ENCODE measurements around the gene CFAP58. TPM values are rescaled to one million over a fixed set of nuclear protein-coding genes. Genes with fewer than 3 reads are reported as not detected.

The CFAP58 gene
- total and polyA plus RNA-seq, 2 of the 13 experiments (the other 11 are each of a cell fraction or from before 2014, with no cell fraction given) = 0.03 TPM; not detected in 1

DNA sequence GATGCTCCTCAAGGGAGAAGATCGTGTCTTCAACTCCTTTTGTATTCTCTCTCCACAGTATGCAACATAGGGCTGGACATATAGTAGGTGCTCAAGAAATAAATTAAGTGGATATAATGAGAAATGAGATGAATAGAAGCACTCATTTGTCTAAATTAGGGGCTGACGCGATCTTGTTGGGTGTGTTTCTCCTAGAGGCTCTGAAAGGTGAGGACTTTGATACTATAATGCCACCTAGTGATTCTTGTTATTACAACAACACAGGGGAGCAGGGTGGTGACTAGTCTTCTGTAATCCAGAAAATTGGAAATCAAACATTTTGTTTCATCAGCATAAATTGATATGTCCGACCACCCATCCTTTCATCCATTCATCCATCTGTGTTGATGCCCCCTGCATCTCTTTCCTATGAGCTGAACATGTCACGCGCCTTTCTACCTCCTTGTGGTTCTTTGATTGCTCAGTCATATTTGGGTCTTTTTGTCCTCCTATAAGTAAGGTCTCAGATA lies 3.5 kb upstream of the CFAP58 start:
- FAIRE-seq (peak; percentile 64), DNase-seq (ENCODE audit: low spot score) (peak; percentile 66), ATAC-seq (peak; percentile 85)
- H3K9ac ChIP-seq (ENCODE audit: insufficient read depth, low read depth, low read length) = peak overlapping the region; percentile 30; the same call in 1 of the 2 replicates
- CTCF ChIA-PET (ENCODE audit: low intra/inter-chr PET ratio, low total read pairs) = interaction anchor here (1.1 to 3.2 kb wide), 5 partner anchors 35 to 76 kb away, joined by 3 to 42 read pairs (median 7); no protein-coding TSS in a partner anchor
- 9% methylated on average over 6 of the region's 6 CpGs for WGBS (ENCODE audit: low lambda C conversion rate)
- BruUV-seq (replicated peaks) = no TSS peak
- peak overlapping the region; percentile 71 for H2AFZ ChIP-seq (ENCODE audit: low read length)
- intact Hi-C loops (cut with micrococcal nuclease; ENCODE audit: unreplicated experiment) (loop anchor here (1.0 kb wide), 3 partner anchors 45 to 305 kb away; no protein-coding TSS in a partner anchor), in situ Hi-C loops (cut with HindIII; ENCODE audit: extremely low pct_ligation_motif_present, low pct_unique_long_range_greater_than_20kb) (loop anchor here (10.0 kb wide), 1 partner anchor 305 kb away; no protein-coding TSS in a partner anchor)
- H3K4me1 ChIP-seq (ENCODE audit: insufficient read depth, low read length) = peaks cover 34% of the 10 kb centered on the region
- POLR2A ChIA-PET = interaction anchor here (1.0 to 1.5 kb wide), 3 partner anchors 12 to 76 kb away, joined by 4 to 7 read pairs (median 4); partner anchors contain the start of gene ITPRIP
- no peak overlapping the region for H3K27ac ChIP-seq (ENCODE audit: extremely low read length, insufficient read depth, low read length)
- peaks cover 0 to 23% of the 10 kb centered on the region in 2 experiments; a peak in 4 of 5 replicates for H3K27me3 ChIP-seq (ENCODE audit: control insufficient read depth in 1 of 2, insufficient read depth in 2 of 2, low read length in 2 of 2)
- peak overlapping the region; percentile 29 to 49 (median 46); a peak in 4 of 6 replicates for H3K4me3 ChIP-seq (replicated peaks in 1 of 3; ENCODE audit: insufficient read depth in 1 of 3, low read depth in 2 of 3, low read length in 3 of 3)
- no peaks in the 10 kb centered on the region for H3K9me3 ChIP-seq (ENCODE audit: low read length)
- H3K36me3 ChIP-seq (replicated peaks in 1 of 2; ENCODE audit: control insufficient read depth in 1 of 2, insufficient read depth in 2 of 2, low read length in 2 of 2) = no peaks in the 10 kb centered on the region
- H3K79me2 ChIP-seq (ENCODE audit: insufficient read depth, low read length) = no peaks in the 10 kb centered on the region
- H4K20me1 ChIP-seq (ENCODE audit: insufficient read depth, low read length) = no peaks in the 10 kb centered on the region
- H3K4me2 ChIP-seq (ENCODE audit: low read depth, low read length) = peak overlapping the region; percentile 77
- TF ChIP-seq RBFOX2 (IDR thresholded peaks at IDR 0.05; ENCODE audit: low read depth, low read length) = no peak
- no peak for TF ChIP-seq NFYB (CRISPR knock-in tag; IDR thresholded peaks at IDR 0.05)
- 0 out of 2 replicates have a peak, but pooled peaks have one; percentile 1 for TF ChIP-seq TARDBP (CRISPR knock-in tag; IDR thresholded peaks at IDR 0.05)
- TF ChIP-seq STAG1 (CRISPR knock-in tag; IDR thresholded peaks at IDR 0.05) = peak; percentile 85
- TF ChIP-seq, protein P1, sequence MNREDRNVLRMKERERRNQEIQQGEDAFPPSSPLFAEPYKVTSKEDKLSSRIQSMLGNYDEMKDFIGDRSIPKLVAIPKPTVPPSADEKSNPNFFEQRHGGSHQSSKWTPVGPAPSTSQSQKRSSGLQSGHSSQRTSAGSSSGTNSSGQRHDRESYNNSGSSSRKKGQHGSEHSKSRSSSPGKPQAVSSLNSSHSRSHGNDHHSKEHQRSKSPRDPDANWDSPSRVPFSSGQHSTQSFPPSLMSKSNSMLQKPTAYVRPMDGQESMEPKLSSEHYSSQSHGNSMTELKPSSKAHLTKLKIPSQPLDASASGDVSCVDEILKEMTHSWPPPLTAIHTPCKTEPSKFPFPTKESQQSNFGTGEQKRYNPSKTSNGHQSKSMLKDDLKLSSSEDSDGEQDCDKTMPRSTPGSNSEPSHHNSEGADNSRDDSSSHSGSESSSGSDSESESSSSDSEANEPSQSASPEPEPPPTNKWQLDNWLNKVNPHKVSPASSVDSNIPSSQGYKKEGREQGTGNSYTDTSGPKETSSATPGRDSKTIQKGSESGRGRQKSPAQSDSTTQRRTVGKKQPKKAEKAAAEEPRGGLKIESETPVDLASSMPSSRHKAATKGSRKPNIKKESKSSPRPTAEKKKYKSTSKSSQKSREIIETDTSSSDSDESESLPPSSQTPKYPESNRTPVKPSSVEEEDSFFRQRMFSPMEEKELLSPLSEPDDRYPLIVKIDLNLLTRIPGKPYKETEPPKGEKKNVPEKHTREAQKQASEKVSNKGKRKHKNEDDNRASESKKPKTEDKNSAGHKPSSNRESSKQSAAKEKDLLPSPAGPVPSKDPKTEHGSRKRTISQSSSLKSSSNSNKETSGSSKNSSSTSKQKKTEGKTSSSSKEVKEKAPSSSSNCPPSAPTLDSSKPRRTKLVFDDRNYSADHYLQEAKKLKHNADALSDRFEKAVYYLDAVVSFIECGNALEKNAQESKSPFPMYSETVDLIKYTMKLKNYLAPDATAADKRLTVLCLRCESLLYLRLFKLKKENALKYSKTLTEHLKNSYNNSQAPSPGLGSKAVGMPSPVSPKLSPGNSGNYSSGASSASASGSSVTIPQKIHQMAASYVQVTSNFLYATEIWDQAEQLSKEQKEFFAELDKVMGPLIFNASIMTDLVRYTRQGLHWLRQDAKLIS (CRISPR knock-in tag; IDR thresholded peaks at IDR 0.05) = no peak
- peak; percentile 91 for TF ChIP-seq MAFF (IDR thresholded peaks at IDR 0.05; ENCODE audit: low read depth, low read length)
- no peak for TF ChIP-seq ZNF75D (CRISPR knock-in tag; IDR thresholded peaks at IDR 0.05; ENCODE audit: borderline replicate concordance)
- TF ChIP-seq, protein P2, sequence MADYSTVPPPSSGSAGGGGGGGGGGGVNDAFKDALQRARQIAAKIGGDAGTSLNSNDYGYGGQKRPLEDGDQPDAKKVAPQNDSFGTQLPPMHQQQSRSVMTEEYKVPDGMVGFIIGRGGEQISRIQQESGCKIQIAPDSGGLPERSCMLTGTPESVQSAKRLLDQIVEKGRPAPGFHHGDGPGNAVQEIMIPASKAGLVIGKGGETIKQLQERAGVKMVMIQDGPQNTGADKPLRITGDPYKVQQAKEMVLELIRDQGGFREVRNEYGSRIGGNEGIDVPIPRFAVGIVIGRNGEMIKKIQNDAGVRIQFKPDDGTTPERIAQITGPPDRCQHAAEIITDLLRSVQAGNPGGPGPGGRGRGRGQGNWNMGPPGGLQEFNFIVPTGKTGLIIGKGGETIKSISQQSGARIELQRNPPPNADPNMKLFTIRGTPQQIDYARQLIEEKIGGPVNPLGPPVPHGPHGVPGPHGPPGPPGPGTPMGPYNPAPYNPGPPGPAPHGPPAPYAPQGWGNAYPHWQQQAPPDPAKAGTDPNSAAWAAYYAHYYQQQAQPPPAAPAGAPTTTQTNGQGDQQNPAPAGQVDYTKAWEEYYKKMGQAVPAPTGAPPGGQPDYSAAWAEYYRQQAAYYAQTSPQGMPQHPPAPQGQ (CRISPR knock-in tag; IDR thresholded peaks at IDR 0.05; ENCODE audit: borderline replicate concordance) = no peak
- TF ChIP-seq ZBTB7B (CRISPR knock-in tag; IDR thresholded peaks at IDR 0.05) = 0 out of 2 replicates have a peak, but pooled peaks have one; percentile 27
- no peak for TF ChIP-seq MZF1 (CRISPR knock-in tag; IDR thresholded peaks at IDR 0.05; ENCODE audit: borderline replicate concordance)
- no peak for TF ChIP-seq HOXD1 (CRISPR knock-in tag; IDR thresholded peaks at IDR 0.05)
- TF ChIP-seq, protein P3, sequence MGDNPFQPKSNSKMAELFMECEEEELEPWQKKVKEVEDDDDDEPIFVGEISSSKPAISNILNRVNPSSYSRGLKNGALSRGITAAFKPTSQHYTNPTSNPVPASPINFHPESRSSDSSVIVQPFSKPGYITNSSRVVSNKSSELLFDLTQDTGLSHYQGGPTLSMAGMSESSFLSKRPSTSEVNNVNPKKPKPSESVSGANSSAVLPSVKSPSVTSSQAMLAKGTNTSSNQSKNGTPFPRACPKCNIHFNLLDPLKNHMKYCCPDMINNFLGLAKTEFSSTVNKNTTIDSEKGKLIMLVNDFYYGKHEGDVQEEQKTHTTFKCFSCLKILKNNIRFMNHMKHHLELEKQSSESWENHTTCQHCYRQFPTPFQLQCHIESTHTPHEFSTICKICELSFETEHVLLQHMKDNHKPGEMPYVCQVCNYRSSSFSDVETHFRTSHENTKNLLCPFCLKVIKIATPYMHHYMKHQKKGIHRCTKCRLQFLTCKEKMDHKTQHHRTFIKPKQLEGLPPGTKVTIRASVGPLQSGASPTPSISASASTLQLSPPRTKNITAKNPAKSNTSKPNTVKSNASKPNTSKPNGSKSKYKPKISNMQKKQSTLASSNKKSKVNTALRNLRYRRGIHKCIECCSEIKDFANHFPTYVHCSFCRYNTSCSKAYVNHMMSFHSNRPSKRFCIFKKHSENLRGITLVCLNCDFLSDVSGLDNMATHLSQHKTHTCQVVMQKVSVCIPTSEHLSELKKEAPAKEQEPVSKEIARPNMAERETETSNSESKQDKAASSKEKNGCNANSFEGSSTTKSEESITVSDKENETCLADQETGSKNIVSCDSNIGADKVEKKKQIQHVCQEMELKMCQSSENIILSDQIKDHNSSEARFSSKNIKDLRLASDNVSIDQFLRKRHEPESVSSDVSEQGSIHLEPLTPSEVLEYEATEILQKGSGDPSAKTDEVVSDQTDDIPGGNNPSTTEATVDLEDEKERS (CRISPR knock-in tag; IDR thresholded peaks at IDR 0.05) = 0 out of 2 replicates have a peak, but pooled peaks have one; percentile 23
- no peak for TF ChIP-seq ZFX (CRISPR knock-in tag; IDR thresholded peaks at IDR 0.05; ENCODE audit: low read depth)
- no peak for TF ChIP-seq HMG20B (CRISPR knock-in tag; conservative IDR thresholded peaks at IDR 0.05)
